Heart right ventricle (tissue), 16 donors: ENCODE measurements around the gene CDC26. TPM values are rescaled to one million over a fixed set of nuclear protein-coding genes. Genes with fewer than 3 reads are reported as not detected.

Experiments
- ATAC-seq, 8 donors: fragments of 200-7000 bp; cut with Tn5 transposase; one replicate each; pipeline ENCODE4 v1.9.1; 2020; ENCODE audit warnings: mild to moderate bottlenecking in 8 of 8, moderate library complexity in 8 of 8, moderate number of reproducible peaks in 1 of 8
- DNase-seq, 2 donors: peaks; one replicate each; pipeline ENCODE4 v3.0.0-alpha.2; 2020
- H3K27ac ChIP-seq, 10 donors: fragments of 200-600 bp; sonication (generic) in 2 of 10; one replicate each; pipeline versions ENCODE4 v1.5.0 to v1.8.0; 2020 to 2022; ENCODE audit warnings: mild to moderate bottlenecking in 3 of 10
- H3K27me3 ChIP-seq, 7 donors: fragments of 200-600 bp; one replicate each; pipeline ENCODE4 v1.8.0; 2021 to 2022; ENCODE audit warnings: mild to moderate bottlenecking in 2 of 7
- H3K36me3 ChIP-seq, 9 donors: fragments of 200-600 bp; sonication (generic) in 1 of 9; one replicate each; pipeline versions ENCODE4 v1.5.0 to v1.8.0; 2020 to 2022; ENCODE audit warnings: mild to moderate bottlenecking in 2 of 9
- H3K4me1 ChIP-seq, 9 donors: fragments of 200-600 bp; sonication (generic) in 1 of 9; one replicate each; pipeline versions ENCODE4 v1.5.0 to v1.8.0; 2020 to 2022; ENCODE audit warnings: mild to moderate bottlenecking in 4 of 9
- H3K4me3 ChIP-seq, 10 donors: fragments of 200-600 bp; sonication (generic) in 2 of 10; one replicate each; pipeline versions ENCODE4 v1.5.0 to v1.8.0; 2020 to 2022; ENCODE audit warnings: mild to moderate bottlenecking in 7 of 10, moderate library complexity in 2 of 10
- H3K9me3 ChIP-seq, 11 donors: fragments of 200-600 bp in 10 of 11; sonication (generic) in 2 of 11; one replicate each; pipeline versions ENCODE4 v1.5.0 to v1.8.0; 2013 to 2022; ENCODE audit warnings: mild to moderate bottlenecking in 2 of 11, control low read depth in 1 of 11, moderate library complexity in 1 of 11
- CTCF ChIP-seq, 9 donors: fragments of 200-600 bp; sonication (generic) in 2 of 9; IDR thresholded peaks; one replicate each; pipeline versions ENCODE4 v1.5.0 to v1.8.0; 2021 to 2022; ENCODE audit warnings: antibody characterized with exemption in 9 of 9, mild to moderate bottlenecking in 5 of 9, moderate library complexity in 1 of 9
- WGBS, 2 donors: extraction: QIAGEN DNeasy Blood & Tissue Kit; methylation state at CpG; one replicate each; pipeline ENCODE4 v1.1.7; 2013; ENCODE audit warnings: inconsistent platforms in 1 of 2; 5-methylcytosine and 5-hydroxymethylcytosine counted together
- intact Hi-C, 10 donors: fragments of 100-400 bp; cut with DNase I; formaldehyde crosslinking; loops; one replicate each; pipeline versions ENCODE4 v1.11.1 to v1.14.2; 2022
- polyA plus RNA-seq, 2 donors: library from polyadenylated mRNA; stranded (reverse); fragments of 200-250 nt; gene quantifications; one replicate each; pipeline ENCODE4 v1.2.3, GENCODE V29; 2013
- total RNA-seq, 10 donors: library from RNA; stranded (reverse); fragmentation: NEBNext Ultra II Directional in 3 of 10; extraction: Animal tissue kit (Norgen Biotek cat#: 25700) in 3 of 10; gene quantifications; one replicate each; pipeline versions ENCODE4 v1.2.1 to v1.2.4, GENCODE V29; 2021 to 2023
- donor health status: Arrhythmogenic right ventricular cardiomyopathy.
- donor health status: ischemic (EF 13 %, LVEDD 7.1; RV severe dilation, severe dysfunction).
- donor health status: healthy with polysubstance abuse.
- donor health status: DM: no; HTN: yes; CAD: no.
- donor health status: DM: no; HTN: no; CAD: no.
- donor health status: ischemic (EF 25% LVEDD 6.9; RV normal size, moderate dysfunction).
- donor health status: ischemic (EF 25% LVEDD 5.7; RV mildly dilated, moderate dysfunction).
- donor health status: healthy.
- donor health status: DM: yes; HTN: yes; CAD: no.
- donor health status: Ischemic cardiomyopathy.
- donor health status: ischemic (EF 35%, LVEDD 5.7; RV mildly dilated, moderate dysfunction).
- donor health status: nonischemic (EF 11% LVEDD 7.7; RV severe dilation, severe dysfunction).
- donor health status: DM: yes; HTN: yes; CAD: no.
- donor health status: PGD.
- donor health status: ischemic (EF 29% LVEDD 5.4; RV normal size, mild dysfunction).
- donor health status: nonischemic (EF 23%, LVEDD 6.1; RV moderate dilation, normal function).

CDC26 gene
- total and polyA plus RNA-seq, 12 donors, result 24.6 to 48.8 (median 30.8) TPM

GRCh38 chr9:113278840-113279239, 3.5 kb upstream of the CDC26 start:
- intact Hi-C loops, result loop anchor here in 9 of 10 donors (5.0 to 10.0 kb wide), 5 partner anchors 57 to 316 kb away; partner anchors contain the start of genes ALAD (in 6 of the 9), FKBP15 (in 1 of the 9) and SLC31A1 (in 1 of the 9)
- Histone ChIP-seq H3K27ac (no peak overlapping the region), H3K4me1 (peaks cover 5 to 32% (median 19%) of the 10 kb centered on the region in 9 donors), H3K4me3 (no peak overlapping the region), H3K36me3 (peaks cover 0 to 74% (median 49%) of the 10 kb centered on the region in 9 donors), H3K9me3 (no peaks in the 10 kb centered on the region), H3K27me3 (no peaks in the 10 kb centered on the region)
- no peak for TF ChIP-seq CTCF (IDR thresholded peaks at IDR 0.05)
- no peak for ATAC-seq
- 89 to 93% methylated on average over 4 of the region's 4 CpGs for WGBS, 2 donors
- no peak for DNase-seq

GRCh38 chr9:113274474-113275156, 757 bp downstream of the CDC26 start:
- intact Hi-C loops, result loop anchor here in 9 of 10 donors (2.0 to 10.0 kb wide), 11 partner anchors 52 to 384 kb away; partner anchors contain the start of genes ALAD (in 7 of the 9), FKBP15 (in 3 of the 9) and SLC31A1 (in 3 of the 9)
- Histone ChIP-seq H3K9me3 (no peaks in the 10 kb centered on the region), H3K27me3 (no peaks in the 10 kb centered on the region), H3K27ac (peak overlapping the region; percentile 63 to 95 (median 90)), H3K4me1 (peaks cover 5 to 50% (median 23%) of the 10 kb centered on the region in 9 donors), H3K4me3 (peak overlapping the region; percentile 36 to 89 (median 78)), H3K36me3 (peaks cover 0 to 71% (median 41%) of the 10 kb centered on the region in 9 donors)
- peak; percentile 49 to 81 (median 67) for TF ChIP-seq CTCF (IDR thresholded peaks at IDR 0.05)
- ATAC-seq (peak in 5 of 8 donors; percentile 25 to 69 (median 43)), DNase-seq (peak in 1 of 2 donors; percentile 36)
- WGBS, 2 donors, result 0 to 1% methylated on average over 15 of the region's 15 CpGs

GRCh38 chr9:113269871-113270270, 5.5 kb downstream of the CDC26 start:
- WGBS, 2 donors, result 91 to 97% methylated on average over 2 of the region's 2 CpGs
- H3K4me1 ChIP-seq, result peaks cover 0 to 33% (median 10%) of the 10 kb centered on the region in 9 donors
- H3K27ac ChIP-seq, result no peak overlapping the region
- H3K36me3 ChIP-seq, result peaks cover 0 to 84% (median 39%) of the 10 kb centered on the region in 9 donors
- intact Hi-C loops, result loop anchor here in 9 of 10 donors (5.0 to 10.0 kb wide), 5 partner anchors 135 to 387 kb away; partner anchors contain the start of gene ALAD (in 6 of the 9)
- no peak overlapping the region for H3K4me3 ChIP-seq
- TF ChIP-seq CTCF (IDR thresholded peaks at IDR 0.05), result no peak
- DNase-seq (no peak), ATAC-seq (no peak)
- no peaks in the 10 kb centered on the region for H3K27me3 ChIP-seq
- no peaks in the 10 kb centered on the region for H3K9me3 ChIP-seq

GRCh38 chr9:113269355-113269754, 6.0 kb downstream of the CDC26 start:
- Histone ChIP-seq H3K4me1 (peaks cover 0 to 28% (median 10%) of the 10 kb centered on the region in 9 donors), H3K4me3 (no peak overlapping the region), H3K36me3 (peaks cover 0 to 89% (median 39%) of the 10 kb centered on the region in 9 donors), H3K9me3 (no peaks in the 10 kb centered on the region), H3K27ac (no peak overlapping the region), H3K27me3 (no peaks in the 10 kb centered on the region)
- ATAC-seq (no peak), DNase-seq (no peak)
- intact Hi-C loops, result no loop called here
- WGBS, 2 donors, result 91 to 96% methylated on average over 2 of the region's 2 CpGs
- TF ChIP-seq CTCF (IDR thresholded peaks at IDR 0.05), result no peak
